H9 (cell line): ENCODE measurements around the gene CD300LG. TPM values are rescaled to one million over a fixed set of nuclear protein-coding genes. Genes with fewer than 3 reads are reported as not detected.

Experiments used
- DNase-seq: peaks from one replicate; pipeline ENCODE4 v3.0.0-alpha.2; 2017
- H2AFZ ChIP-seq: one replicate; pipeline ENCODE4 v1.6.1; 2013; ENCODE audit warnings: mild to moderate bottlenecking, low read length, control low read depth, moderate library complexity
- H2AK5ac ChIP-seq: 2 replicates; pipeline ENCODE4 v1.6.1; 2013; ENCODE audit warnings: low read length, control low read depth, mixed read lengths; ENCODE audit not compliant: insufficient read length
- H2BK120ac ChIP-seq: one replicate; pipeline ENCODE4 v1.6.1; 2013; ENCODE audit warnings: low read depth, mild to moderate bottlenecking, low read length, control low read depth, inconsistent platforms; ENCODE audit not compliant: poor library complexity, severe bottlenecking
- H2BK12ac ChIP-seq: 2 replicates; pipeline ENCODE4 v1.6.1; 2013; ENCODE audit warnings: low read length, control low read depth, mixed read lengths, low read depth; ENCODE audit not compliant: insufficient read length
- H2BK15ac ChIP-seq: 2 replicates; pipeline ENCODE4 v1.6.1; 2013; ENCODE audit warnings: low read depth, low read length, control low read depth
- H2BK20ac ChIP-seq: one replicate; pipeline ENCODE4 v1.6.1; 2013; ENCODE audit warnings: low read depth, mild to moderate bottlenecking, low read length, control low read depth, inconsistent platforms; ENCODE audit not compliant: poor library complexity, severe bottlenecking
- H2BK5ac ChIP-seq: 2 replicates; pipeline ENCODE4 v1.6.1; 2013; ENCODE audit warnings: low read length, control low read depth, mixed read lengths; ENCODE audit not compliant: insufficient read length
- H3K14ac ChIP-seq: 2 replicates; pipeline ENCODE4 v1.6.1; 2013; ENCODE audit warnings: low read length, control low read depth; ENCODE audit not compliant: insufficient read depth
- H3K18ac ChIP-seq: 2 replicates; pipeline ENCODE4 v1.6.1; 2013; ENCODE audit warnings: low read depth, mild to moderate bottlenecking, mixed read lengths, low read length, control low read depth; ENCODE audit not compliant: insufficient read length
- H3K23ac ChIP-seq: 2 replicates; pipeline ENCODE4 v1.6.1; 2013; ENCODE audit warnings: low read length, control low read depth, mixed read lengths, low read depth; ENCODE audit not compliant: insufficient read length
- H3K23me2 ChIP-seq: 2 replicates; pipeline ENCODE4 v1.6.1; 2013; ENCODE audit warnings: low read depth, mild to moderate bottlenecking, mixed read lengths, low read length, control low read depth; ENCODE audit not compliant: insufficient read length, poor library complexity, severe bottlenecking
- H3K27ac ChIP-seq: 2 replicates; pipeline ENCODE4 v1.5.1; 2013; ENCODE audit warnings: low read length, control low read depth, mixed read lengths, low read depth; ENCODE audit not compliant: insufficient read length
- H3K27me3 ChIP-seq: 2 replicates; pipeline ENCODE4 v1.6.1; 2013; ENCODE audit warnings: low read length, control low read depth, inconsistent platforms; ENCODE audit not compliant: insufficient read depth
- H3K4ac ChIP-seq: 2 replicates; pipeline ENCODE4 v1.6.1; 2013; ENCODE audit warnings: low read depth, mild to moderate bottlenecking, control low read depth, inconsistent platforms, low read length, moderate library complexity
- H3K4me1 ChIP-seq: 2 replicates; pipeline ENCODE4 v1.6.1; 2013; ENCODE audit warnings: low read length, control low read depth, inconsistent platforms; ENCODE audit not compliant: insufficient read depth
- H3K4me2 ChIP-seq: 2 replicates; pipeline ENCODE4 v1.6.1; 2013; ENCODE audit warnings: low read length, control low read depth, mixed read lengths; ENCODE audit not compliant: insufficient read length, insufficient read depth
- H3K56ac ChIP-seq: 2 replicates; pipeline ENCODE4 v1.6.1; 2013; ENCODE audit warnings: low read depth, mild to moderate bottlenecking, mixed read lengths, low read length, control low read depth; ENCODE audit not compliant: insufficient read length
- H3K79me1 ChIP-seq: 2 replicates; pipeline ENCODE4 v1.6.1; 2013; ENCODE audit warnings: low read depth, mild to moderate bottlenecking, moderate library complexity, low read length, control low read depth, inconsistent platforms; ENCODE audit not compliant: insufficient read depth, poor library complexity, severe bottlenecking
- H3K79me2 ChIP-seq: 2 replicates; pipeline ENCODE4 v1.6.1; 2013; ENCODE audit warnings: low read length, control low read depth, inconsistent platforms; ENCODE audit not compliant: insufficient read depth
- H3K9ac ChIP-seq: 2 replicates; pipeline ENCODE4 v1.6.1; 2013; ENCODE audit warnings: low read length, control low read depth, mixed read lengths; ENCODE audit not compliant: insufficient read length; ENCODE audit errors: extremely low read depth
- H3K9me3 ChIP-seq: one replicate; pipeline ENCODE4 v1.6.1; 2013; ENCODE audit warnings: low read depth, low read length, inconsistent platforms; ENCODE audit not compliant: control insufficient read depth
- H3T11ph ChIP-seq: one replicate; pipeline ENCODE4 v1.6.1; 2013; ENCODE audit warnings: mild to moderate bottlenecking, low read length, control low read depth, inconsistent platforms
- H4K20me1 ChIP-seq: one replicate; pipeline ENCODE4 v1.6.1; 2013; ENCODE audit not compliant: control insufficient read depth, insufficient read length, insufficient read depth
- H4K5ac ChIP-seq: 2 replicates; pipeline ENCODE4 v1.6.1; 2013; ENCODE audit warnings: low read depth, mild to moderate bottlenecking, mixed read lengths, low read length, control low read depth; ENCODE audit not compliant: insufficient read length
- H4K8ac ChIP-seq: replicated peaks from 2 replicates; pipeline ENCODE4 v1.6.1; 2013; ENCODE audit warnings: low read length, control low read depth, mixed read lengths, low read depth; ENCODE audit not compliant: insufficient read length
- H4K91ac ChIP-seq: 2 replicates; pipeline ENCODE4 v1.6.1; 2013; ENCODE audit warnings: low read depth, mild to moderate bottlenecking, moderate library complexity, mixed read lengths, low read length, control low read depth; ENCODE audit not compliant: insufficient read length
- H3K27ac Mint-ChIP-seq, 3 experiments: 2 replicates in 2 of 3; 3 replicates in 1 of 3; pipeline ENCODE4 v1.8.0; 2020 to 2021; ENCODE audit warnings: mixed read lengths in 3 of 3, mild to moderate bottlenecking in 1 of 3, moderate library complexity in 1 of 3
- H3K27me3 Mint-ChIP-seq: 2 replicates; pipeline ENCODE4 v1.8.0; 2021; ENCODE audit warnings: low read depth, mild to moderate bottlenecking, moderate library complexity, mixed read lengths
- H3K36me3 Mint-ChIP-seq, 3 experiments: 2 replicates in 2 of 3; 3 replicates in 1 of 3; pipeline ENCODE4 v1.8.0; 2020 to 2021; ENCODE audit warnings: low read depth in 3 of 3, mixed read lengths in 3 of 3; ENCODE audit not compliant: insufficient read depth in 1 of 3
- H3K4me1 Mint-ChIP-seq, 2 experiments: 2 replicates each; pipeline ENCODE4 v1.8.0; 2020; ENCODE audit warnings: mixed read lengths in 2 of 2
- H3K4me3 Mint-ChIP-seq, 2 experiments: 2 replicates in 1 of 2; 3 replicates in 1 of 2; pipeline ENCODE4 v1.8.0; 2020 to 2021; ENCODE audit warnings: mild to moderate bottlenecking in 2 of 2, mixed read lengths in 2 of 2, moderate library complexity in 1 of 2
- H3K9me3 Mint-ChIP-seq, 2 experiments: 2 replicates in 1 of 2; 3 replicates in 1 of 2; pipeline ENCODE4 v1.8.0; 2020; ENCODE audit warnings: mild to moderate bottlenecking in 2 of 2, mixed read lengths in 2 of 2, moderate library complexity in 1 of 2
- WGBS: extraction: QIAGEN DNeasy Blood & Tissue Kit; methylation state at CpG from one replicate; pipeline ENCODE4 v1.1.7; 2013; ENCODE audit warnings: missing lambda C conversion rate, low lambda C conversion rate, mixed read lengths; ENCODE audit not compliant: insufficient read length; ENCODE audit errors: extremely low coverage; 5-methylcytosine and 5-hydroxymethylcytosine counted together
- total RNA-seq: library from RNA; stranded (reverse); gene quantifications from 2 replicates; pipeline ENCODE4 v1.2.1, GENCODE V29; 2021
- TF ChIP-seq, protein P1 (sequence below): fragments of 200-600 bp; sonication (generic); conservative IDR thresholded peaks from 3 replicates; pipeline ENCODE4 v1.8.0; 2021; ENCODE audit warnings: antibody characterized with exemption, mild to moderate bottlenecking

Gene CD300LG
- total RNA-seq, 1 experiment from 2014 or later = not detected

DNA sequence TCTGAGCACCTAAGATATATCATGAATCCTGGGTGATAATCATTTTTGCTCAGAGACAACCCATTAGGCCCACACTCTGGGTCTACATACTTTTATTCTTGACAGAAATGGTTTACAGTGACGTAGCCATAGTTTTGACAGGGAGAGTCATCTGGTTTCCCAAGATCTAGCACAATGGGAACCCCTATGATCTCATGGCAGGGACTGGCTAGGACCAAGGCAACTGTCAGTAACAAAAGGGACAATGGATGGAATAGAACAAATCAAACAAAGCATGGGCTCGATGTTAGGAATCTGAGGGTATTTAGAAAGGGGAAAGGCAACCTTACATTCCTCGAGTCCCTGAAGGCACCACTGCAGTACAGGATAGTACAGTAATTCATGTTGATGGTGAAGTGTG lies 46.2 kb upstream of the CD300LG start:
- Histone ChIP-seq H3K23ac (no peak overlapping the region), H3K9me3 (no peaks in the 10 kb centered on the region), H3K14ac (no peak overlapping the region), H4K20me1 (no peaks in the 10 kb centered on the region), H3K27me3 (no peaks in the 10 kb centered on the region), H3K79me2 (no peaks in the 10 kb centered on the region), H3K4ac (no peak overlapping the region), H3K23me2 (no peaks in the 10 kb centered on the region), H3K79me1 (no peaks in the 10 kb centered on the region), H4K5ac (no peak overlapping the region), H2BK120ac (no peak overlapping the region), H2AK5ac (no peak overlapping the region), H2BK15ac (no peak overlapping the region), H3K9ac (no peak overlapping the region), H2AFZ (no peak overlapping the region), H2BK5ac (no peak overlapping the region), H4K91ac (no peak overlapping the region), H3K56ac (no peak overlapping the region), H2BK20ac (no peak overlapping the region), H3T11ph (no peak overlapping the region), H3K4me2 (no peak overlapping the region), H2BK12ac (no peak overlapping the region), H3K27ac (no peak overlapping the region), H4K8ac (no peak overlapping the region), H3K18ac (no peak overlapping the region), H3K4me1 (peaks cover 13% of the 10 kb centered on the region; the same call in 1 of the 2 replicates)
- H3K4me1 Mint-ChIP-seq = peaks cover 33% of the 10 kb centered on the region in 2 experiments
- H3K9me3 Mint-ChIP-seq = peaks cover 20 to 29% of the 10 kb centered on the region in 2 experiments; a peak in 4 of 5 replicates
- no peak overlapping the region for H3K27ac Mint-ChIP-seq
- TF ChIP-seq, protein P1, sequence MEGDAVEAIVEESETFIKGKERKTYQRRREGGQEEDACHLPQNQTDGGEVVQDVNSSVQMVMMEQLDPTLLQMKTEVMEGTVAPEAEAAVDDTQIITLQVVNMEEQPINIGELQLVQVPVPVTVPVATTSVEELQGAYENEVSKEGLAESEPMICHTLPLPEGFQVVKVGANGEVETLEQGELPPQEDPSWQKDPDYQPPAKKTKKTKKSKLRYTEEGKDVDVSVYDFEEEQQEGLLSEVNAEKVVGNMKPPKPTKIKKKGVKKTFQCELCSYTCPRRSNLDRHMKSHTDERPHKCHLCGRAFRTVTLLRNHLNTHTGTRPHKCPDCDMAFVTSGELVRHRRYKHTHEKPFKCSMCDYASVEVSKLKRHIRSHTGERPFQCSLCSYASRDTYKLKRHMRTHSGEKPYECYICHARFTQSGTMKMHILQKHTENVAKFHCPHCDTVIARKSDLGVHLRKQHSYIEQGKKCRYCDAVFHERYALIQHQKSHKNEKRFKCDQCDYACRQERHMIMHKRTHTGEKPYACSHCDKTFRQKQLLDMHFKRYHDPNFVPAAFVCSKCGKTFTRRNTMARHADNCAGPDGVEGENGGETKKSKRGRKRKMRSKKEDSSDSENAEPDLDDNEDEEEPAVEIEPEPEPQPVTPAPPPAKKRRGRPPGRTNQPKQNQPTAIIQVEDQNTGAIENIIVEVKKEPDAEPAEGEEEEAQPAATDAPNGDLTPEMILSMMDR = no peak
- H3K27me3 Mint-ChIP-seq = peaks cover 18% of the 10 kb centered on the region
- WGBS = no CpG with 5 or more reads among the region's 3 CpGs
- no peak for DNase-seq
- no peak overlapping the region for H3K4me3 Mint-ChIP-seq
- peaks cover 2 to 4% (median 2%) of the 10 kb centered on the region in 3 experiments; a peak in 4 of 7 replicates for H3K36me3 Mint-ChIP-seq
